ENCODE data around the gene ADGRG7. TPM values are rescaled to one million over a fixed set of nuclear protein-coding genes. Genes with fewer than 3 reads are reported as not detected.

ADGRG7 gene
- total and polyA plus RNA-seq, 2 donors (not counting 1 experiment from before 2014, with no cell fraction given), result not detected

- H3K9me3 ChIP-seq (ENCODE audit: control extremely low read depth in 1 of 3, control insufficient read depth in 2 of 3, insufficient read depth in 1 of 3, low read length in 2 of 3), result peaks cover 0 to 1% (median 0%) of the 10 kb centered on the region in 3 donors
- no CpG with 5 or more reads among the region's 3 CpGs for WGBS (ENCODE audit: insufficient coverage)
- TF ChIP-seq EZH2 (IDR thresholded peaks at IDR 0.05; ENCODE audit: borderline replicate concordance, insufficient read depth, low read depth, low read length, poor library complexity, severe bottlenecking), result no peak
- TF ChIP-seq CTCF (IDR thresholded peaks at IDR 0.05), result no peak
- H4K20me1 ChIP-seq (ENCODE audit: control insufficient read depth, insufficient read depth, low read length, poor library complexity, severe bottlenecking), result no peaks in the 10 kb centered on the region
- H3K4me1 ChIP-seq (ENCODE audit: control insufficient read depth in 2 of 2, insufficient read depth in 2 of 2, low read length in 2 of 2), result no peaks in the 10 kb centered on the region
- no peak for DNase-seq
- Mint-ChIP-seq H3K9me3 (ENCODE audit: insufficient read depth) (no peaks in the 10 kb centered on the region), H3K27ac (no peak overlapping the region), H3K4me3 (no peak overlapping the region), H3K27me3 (peaks cover 48% of the 10 kb centered on the region), H3K4me1 (no peaks in the 10 kb centered on the region)
- ChIA-PET CTCF (no interaction called here), POLR2A (no interaction called here)
- peaks cover 0 to 7% (median 2%) of the 10 kb centered on the region in 4 experiments for H3K27me3 ChIP-seq (replicated peaks in 1 of 4; ENCODE audit: control extremely low read depth in 1 of 4, control insufficient read depth in 3 of 4, insufficient read depth in 4 of 4, low read length in 3 of 4)
- H2AFZ ChIP-seq (ENCODE audit: insufficient read depth, low read depth, low read length, poor library complexity, severe bottlenecking), result no peak overlapping the region
- no peak overlapping the region for H3K4me2 ChIP-seq (replicated peaks; ENCODE audit: low read depth, low read length, poor library complexity, severe bottlenecking)
- ATAC-seq (ENCODE audit: low read depth), result no peak
- no peaks in the 10 kb centered on the region for H3K36me3 ChIP-seq (replicated peaks in 1 of 2; ENCODE audit: control extremely low read depth in 1 of 2, control insufficient read depth in 1 of 2, extremely low read depth in 1 of 2, insufficient read depth in 2 of 2, low read length in 1 of 2)
- H3K4me3 ChIP-seq (ENCODE audit: control extremely low read depth in 1 of 5, extremely low read depth in 1 of 5, insufficient read depth in 1 of 5, low read depth in 2 of 5, low read length in 4 of 5), result no peak overlapping the region
- H3K79me2 ChIP-seq (ENCODE audit: control insufficient read depth, insufficient read depth, low read length), result no peaks in the 10 kb centered on the region
- H3K9ac ChIP-seq (ENCODE audit: low read length), result no peak overlapping the region
- no peak overlapping the region for H3K27ac ChIP-seq (ENCODE audit: low read length in 2 of 2)
- intact Hi-C loops (cut with micrococcal nuclease), result no loop called here
Observed at GRCh38 chr3:100629421-100630127, 20.2 kb downstream of the ADGRG7 start.

DNA sequence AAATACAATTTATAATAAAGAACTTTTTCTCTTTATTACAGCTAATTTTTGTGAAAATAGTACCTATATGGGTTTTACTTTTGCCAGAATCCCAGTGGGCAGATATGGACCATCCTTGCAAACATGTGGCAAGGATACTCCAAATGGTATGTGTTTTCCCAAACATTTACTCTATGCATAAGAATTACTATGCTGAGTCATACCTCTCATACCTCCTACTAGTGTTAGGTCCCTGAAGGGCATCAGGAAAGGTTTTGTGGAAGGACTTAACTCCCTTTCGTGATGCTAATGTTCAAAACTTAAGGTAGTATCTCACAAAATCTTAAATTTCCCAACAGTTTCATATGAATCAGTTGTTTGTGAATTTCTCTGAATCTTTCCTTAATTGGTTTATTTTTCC is 21.3 kb downstream of the ADGRG7 start:
- ChIA-PET CTCF (no interaction called here), POLR2A (no interaction called here)
- Histone ChIP-seq H3K4me3 (ENCODE audit: control extremely low read depth in 1 of 5, extremely low read depth in 1 of 5, insufficient read depth in 1 of 5, low read depth in 2 of 5, low read length in 4 of 5) (no peak overlapping the region), H3K36me3 (replicated peaks in 1 of 2; ENCODE audit: control extremely low read depth in 1 of 2, control insufficient read depth in 1 of 2, extremely low read depth in 1 of 2, insufficient read depth in 2 of 2, low read length in 1 of 2) (no peaks in the 10 kb centered on the region), H3K4me2 (replicated peaks; ENCODE audit: low read depth, low read length, poor library complexity, severe bottlenecking) (no peak overlapping the region), H3K9me3 (ENCODE audit: control extremely low read depth in 1 of 3, control insufficient read depth in 2 of 3, insufficient read depth in 1 of 3, low read length in 2 of 3) (peaks cover 0 to 1% (median 0%) of the 10 kb centered on the region in 3 donors), H3K79me2 (ENCODE audit: control insufficient read depth, insufficient read depth, low read length) (no peaks in the 10 kb centered on the region), H3K27me3 (replicated peaks in 1 of 4; ENCODE audit: control extremely low read depth in 1 of 4, control insufficient read depth in 3 of 4, insufficient read depth in 4 of 4, low read length in 3 of 4) (peaks cover 0 to 4% (median 2%) of the 10 kb centered on the region in 4 experiments), H3K4me1 (ENCODE audit: control insufficient read depth in 2 of 2, insufficient read depth in 2 of 2, low read length in 2 of 2) (no peaks in the 10 kb centered on the region), H3K9ac (ENCODE audit: low read length) (no peak overlapping the region), H2AFZ (ENCODE audit: insufficient read depth, low read depth, low read length, poor library complexity, severe bottlenecking) (no peak overlapping the region), H3K27ac (ENCODE audit: low read length in 2 of 2) (no peak overlapping the region), H4K20me1 (ENCODE audit: control insufficient read depth, insufficient read depth, low read length, poor library complexity, severe bottlenecking) (no peaks in the 10 kb centered on the region)
- no peak overlapping the region for H3K27ac Mint-ChIP-seq
- no peaks in the 10 kb centered on the region for H3K9me3 Mint-ChIP-seq (ENCODE audit: insufficient read depth)
- H3K27me3 Mint-ChIP-seq, result peaks cover 43% of the 10 kb centered on the region
- ATAC-seq (ENCODE audit: low read depth) (no peak), DNase-seq (no peak)
- H3K4me3 Mint-ChIP-seq, result no peak overlapping the region
- H3K4me1 Mint-ChIP-seq, result no peaks in the 10 kb centered on the region
- WGBS (ENCODE audit: insufficient coverage), result no CpG with 5 or more reads among the region's 1 CpG
- intact Hi-C loops (cut with micrococcal nuclease), result no loop called here
- no peak for TF ChIP-seq CTCF (IDR thresholded peaks at IDR 0.05)
